CD14-positive monocyte (primary cell): Measurements from ENCODE around the gene RAPGEF1. TPM values are rescaled to one million over a fixed set of nuclear protein-coding genes. Genes with fewer than 3 reads are reported as not detected.
A peak's percentile ranks its signal among the peaks of the same experiment; 100 is the strongest.

ENCODE experiments used
- DNase-seq, 3 donors: peaks; one replicate each; pipeline ENCODE4 v3.0.0-alpha.2; 2011 to 2022
- H2AFZ ChIP-seq: 2 replicates; pipeline ENCODE4 v1.6.0; 2012; ENCODE audit warnings: mild to moderate bottlenecking, low read depth, low read length, inconsistent platforms; ENCODE audit not compliant: insufficient read depth, poor library complexity, severe bottlenecking
- H3K27ac ChIP-seq, 2 donors: 1 replicate in 1 of 2; 2 replicates in 1 of 2; pipeline ENCODE4 v1.5.1; 2012 to 2013; ENCODE audit warnings: low read length in 2 of 2, control low read depth in 1 of 2, inconsistent platforms in 1 of 2, low read depth in 1 of 2, mild to moderate bottlenecking in 1 of 2
- H3K27me3 ChIP-seq, 2 donors: one replicate each; pipeline versions ENCODE4 v1.6.0 to v1.6.1; 2011 to 2013; ENCODE audit warnings: low read length in 2 of 2; ENCODE audit not compliant: control insufficient read depth in 2 of 2, insufficient read depth in 2 of 2
- H3K36me3 ChIP-seq, 2 donors: replicated peaks in 1 of 2; 1 replicate in 1 of 2; 2 replicates in 1 of 2; pipeline versions ENCODE4 v1.5.1 to v1.6.1; 2012 to 2013; ENCODE audit warnings: low read length in 2 of 2, control low read depth in 1 of 2, inconsistent platforms in 1 of 2, mild to moderate bottlenecking in 1 of 2; ENCODE audit not compliant: insufficient read depth in 2 of 2, control insufficient read depth in 1 of 2
- H3K4me1 ChIP-seq, 2 donors: 1 replicate in 1 of 2; 2 replicates in 1 of 2; pipeline versions ENCODE4 v1.5.1 to v1.6.1; 2012 to 2013; ENCODE audit warnings: low read length in 2 of 2, control low read depth in 1 of 2, inconsistent platforms in 1 of 2, mild to moderate bottlenecking in 1 of 2, moderate library complexity in 1 of 2; ENCODE audit not compliant: insufficient read depth in 2 of 2, control insufficient read depth in 1 of 2
- H3K4me2 ChIP-seq: replicated peaks from 2 replicates; pipeline ENCODE3; 2012; ENCODE audit warnings: low read length, moderate library complexity, mild to moderate bottlenecking; ENCODE audit not compliant: poor library complexity, severe bottlenecking; ENCODE audit errors: extremely low read depth
- H3K4me3 ChIP-seq, 3 experiments: fragments of 200-600 bp in 1 of 3; sonication (generic) in 1 of 3; replicated peaks in 1 of 3; 1 replicate in 2 of 3; 2 replicates in 1 of 3; pipeline ENCODE4 v1.5.1; 2011 to 2013; ENCODE audit warnings: low read length in 3 of 3, mild to moderate bottlenecking in 3 of 3, control low read depth in 2 of 3, low read depth in 2 of 3, inconsistent platforms in 1 of 3, moderate library complexity in 1 of 3
- H3K79me2 ChIP-seq: 2 replicates; pipeline ENCODE4 v1.6.0; 2012; ENCODE audit warnings: mild to moderate bottlenecking, control low read depth, inconsistent platforms, low read length, moderate library complexity; ENCODE audit not compliant: insufficient read depth
- H3K9ac ChIP-seq: 2 replicates; pipeline ENCODE4 v1.6.0; 2017; ENCODE audit warnings: low read length, mild to moderate bottlenecking; ENCODE audit not compliant: insufficient read depth, poor library complexity, severe bottlenecking
- H3K9me3 ChIP-seq, 2 donors: replicated peaks in 1 of 2; 1 replicate in 1 of 2; 2 replicates in 1 of 2; pipeline versions ENCODE4 v1.5.1 to v1.6.1; 2012 to 2013; ENCODE audit warnings: low read length in 2 of 2, control low read depth in 1 of 2; ENCODE audit not compliant: control insufficient read depth in 1 of 2, insufficient read depth in 1 of 2
- H4K20me1 ChIP-seq: 2 replicates; pipeline ENCODE4 v1.6.0; 2012; ENCODE audit warnings: mild to moderate bottlenecking, low read length, control low read depth, moderate library complexity; ENCODE audit not compliant: insufficient read depth
- H3K27ac Mint-ChIP-seq, 7 donors: one replicate each; pipeline ENCODE4 v1.8.0; 2020; ENCODE audit warnings: mild to moderate bottlenecking in 7 of 7, mixed read lengths in 7 of 7, moderate library complexity in 6 of 7, inconsistent platforms in 2 of 7
- H3K27me3 Mint-ChIP-seq, 3 donors: one replicate each; pipeline ENCODE4 v1.8.0; 2021 to 2022; ENCODE audit warnings: low read depth in 3 of 3, mild to moderate bottlenecking in 3 of 3, mixed read lengths in 3 of 3, moderate library complexity in 3 of 3, inconsistent platforms in 1 of 3
- H3K36me3 Mint-ChIP-seq, 2 donors: one replicate each; pipeline ENCODE4 v1.8.0; 2020; ENCODE audit warnings: mixed read lengths in 2 of 2, inconsistent platforms in 1 of 2, mild to moderate bottlenecking in 1 of 2
- H3K4me1 Mint-ChIP-seq: one replicate; pipeline ENCODE4 v1.8.0; 2020; ENCODE audit warnings: mild to moderate bottlenecking, mixed read lengths
- H3K4me3 Mint-ChIP-seq, 2 donors: one replicate each; pipeline ENCODE4 v1.8.0; 2020; ENCODE audit warnings: mild to moderate bottlenecking in 2 of 2, mixed read lengths in 2 of 2, moderate library complexity in 1 of 2
- H3K9me3 Mint-ChIP-seq, 7 donors: one replicate each; pipeline ENCODE4 v1.8.0; 2020 to 2022; ENCODE audit warnings: mixed read lengths in 7 of 7, mild to moderate bottlenecking in 6 of 7, moderate library complexity in 6 of 7, inconsistent platforms in 2 of 7
- CTCF ChIP-seq: fragments of 200-600 bp; IDR thresholded peaks from one replicate; pipeline ENCODE4 v1.8.0; 2022; ENCODE audit warnings: antibody characterized with exemption, mild to moderate bottlenecking
- WGBS: methylation state at CpG from one replicate; pipeline ENCODE4 v1.1.5; 2013; ENCODE audit warnings: missing lambda C conversion rate; ENCODE audit not compliant: insufficient coverage; 5-methylcytosine and 5-hydroxymethylcytosine counted together
- intact Hi-C, 2 donors: fragments of 100-400 bp; cut with micrococcal nuclease; formaldehyde crosslinking; loops; one replicate each; pipeline versions ENCODE4 v1.15.0 to v1.15.1; 2023
- polyA plus RNA-seq, 3 donors: library from polyadenylated mRNA; depleted of rRNA in 1 of 3; unstranded in 2 of 3; stranded (reverse) in 1 of 3; fragments of 300-500 nt in 2 of 3; fragments of >200 nt in 1 of 3; fragmentation: Illumina TruSeq in 2 of 3; gene quantifications; 1 replicate in 2 of 3; 2 replicates in 1 of 3; pipeline ENCODE4 v1.2.3, GENCODE V29; 2012 to 2021

The RAPGEF1 gene
- polyA plus RNA-seq, 3 donors: 1.7 to 71.7 (median 3.0) TPM

GRCh38 chr9:131734781-131735180, 5.1 kb downstream of the RAPGEF1 start:
- peaks cover 43% of the 10 kb centered on the region for H4K20me1 ChIP-seq
- H3K27me3 Mint-ChIP-seq: peaks cover 0 to 7% (median 0%) of the 10 kb centered on the region in 3 donors
- DNase-seq: no peak

GRCh38 chr9:131734165-131734610, 5.7 kb downstream of the RAPGEF1 start:
- Mint-ChIP-seq H3K9me3 (peaks cover 0 to 12% (median 0%) of the 10 kb centered on the region in 7 donors), H3K27ac (peak overlapping the region; percentile 81 to 95 (median 90)), H3K36me3 (peaks cover 40 to 66% of the 10 kb centered on the region in 2 donors), H3K4me1 (peaks cover 91% of the 10 kb centered on the region), H3K4me3 (peak overlapping the region; percentile 67 to 68), H3K27me3 (peaks cover 0 to 7% (median 0%) of the 10 kb centered on the region in 3 donors)
- Histone ChIP-seq H3K4me3 (peak overlapping the region in 1 of 3 experiments; percentile 61), H3K4me2 (peak overlapping the region; percentile 63), H3K4me1 (peaks cover 98% of the 10 kb centered on the region in 2 donors), H3K36me3 (no peaks in the 10 kb centered on the region), H3K9me3 (no peaks in the 10 kb centered on the region), H3K79me2 (peaks cover 95% of the 10 kb centered on the region), H3K27me3 (no peaks in the 10 kb centered on the region), H4K20me1 (peaks cover 42% of the 10 kb centered on the region), H2AFZ (no peak overlapping the region), H3K27ac (peak overlapping the region; percentile 89 to 94), H3K9ac (peak overlapping the region; percentile 67)
- 0% methylated on average over 2 of the region's 6 CpGs for WGBS
- peak; percentile 77 to 80 (median 80) for DNase-seq
- TF ChIP-seq CTCF: no peak
- intact Hi-C loops: loop anchor here (10.0 kb wide), 3 partner anchors 49 to 459 kb away; partner anchors contain the start of gene FAM78A (in 1 of the 2)

More at GRCh38 chr9:131734781-131735180, 5.1 kb downstream of the RAPGEF1 start:
- Histone ChIP-seq H3K27me3 (no peaks in the 10 kb centered on the region), H3K9me3 (no peaks in the 10 kb centered on the region), H3K27ac (peak overlapping the region; percentile 89 to 94), H3K4me3 (peak overlapping the region in 1 of 3 experiments; percentile 61), H3K4me1 (peaks cover 93 to 95% of the 10 kb centered on the region in 2 donors), H3K79me2 (peaks cover 95% of the 10 kb centered on the region), H3K9ac (peak overlapping the region; percentile 67), H3K36me3 (no peaks in the 10 kb centered on the region), H3K4me2 (peak overlapping the region; percentile 63), H2AFZ (no peak overlapping the region)
- H3K27ac Mint-ChIP-seq: peak overlapping the region; percentile 81 to 95 (median 90)
- intact Hi-C loops: loop anchor here (5.0 to 10.0 kb wide), 4 partner anchors 32 to 460 kb away; partner anchors contain the start of gene FAM78A (in 1 of the 2)
- 58% methylated on average over 5 of the region's 8 CpGs for WGBS
- no peak for TF ChIP-seq CTCF
- H3K9me3 Mint-ChIP-seq: peaks cover 0 to 12% (median 0%) of the 10 kb centered on the region in 7 donors
- H3K4me1 Mint-ChIP-seq: peaks cover 86% of the 10 kb centered on the region
- peaks cover 36 to 63% of the 10 kb centered on the region in 2 donors for H3K36me3 Mint-ChIP-seq
- peak overlapping the region; percentile 67 to 77 for H3K4me3 Mint-ChIP-seq
